ENCODE measurements around the gene KLHDC8B. TPM values are rescaled to one million over a fixed set of nuclear protein-coding genes. Genes with fewer than 3 reads are reported as not detected.

The KLHDC8B gene
- total RNA-seq, 4 donors from 2014 or later, result 53.1 to 63.6 (median 59.3) TPM

DNA sequence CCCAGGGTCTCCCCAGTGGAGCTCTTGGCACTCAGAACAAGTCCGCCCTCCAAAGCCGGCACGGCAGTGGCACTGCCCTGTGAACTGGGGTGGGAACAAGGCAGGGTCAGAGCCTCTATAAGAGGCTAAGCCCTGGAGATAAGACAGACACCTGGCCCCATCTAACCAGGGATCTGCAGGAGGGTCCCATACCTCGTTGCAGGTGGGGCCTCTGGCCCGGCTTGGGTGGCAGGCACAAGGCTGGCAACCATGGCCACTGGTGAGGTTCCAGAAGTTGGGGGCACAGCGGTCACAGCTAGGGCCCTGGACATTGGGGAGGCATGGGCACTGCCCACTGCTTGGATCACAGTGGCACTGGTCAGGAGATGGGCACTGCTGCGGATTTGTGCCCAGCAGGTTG lies 47.2 kb upstream of the KLHDC8B start:
- H3K4me3 ChIP-seq, result no peak overlapping the region
- WGBS, result 86% methylated on average over 6 of the region's 7 CpGs
- peaks cover 14% of the 10 kb centered on the region for H3K4me1 ChIP-seq
- H3K27me3 ChIP-seq, result no peaks in the 10 kb centered on the region
- H3K9me3 ChIP-seq, result no peaks in the 10 kb centered on the region
- H3K27ac ChIP-seq, result no peak overlapping the region
- TF ChIP-seq CTCF (IDR thresholded peaks at IDR 0.05) (no peak), POLR2A (IDR thresholded peaks at IDR 0.05) (no peak), EP300 (IDR thresholded peaks at IDR 0.05) (no peak), POLR2AphosphoS5 (IDR thresholded peaks at IDR 0.05) (no peak)
- H3K36me3 ChIP-seq, result peaks cover 65% of the 10 kb centered on the region
- DNase-seq (ENCODE audit: low spot score in 2 of 2), result no peak

GRCh38 chr3:49124991-49125670 lies 46.3 kb upstream of the KLHDC8B start:
- Histone ChIP-seq H3K27ac (no peak overlapping the region), H3K9me3 (no peaks in the 10 kb centered on the region), H3K4me1 (peaks cover 6% of the 10 kb centered on the region), H3K4me3 (no peak overlapping the region), H3K27me3 (no peaks in the 10 kb centered on the region), H3K36me3 (peaks cover 69% of the 10 kb centered on the region)
- 83% methylated on average over 7 of the region's 14 CpGs for WGBS
- DNase-seq (ENCODE audit: low spot score in 2 of 2), result no peak
- TF ChIP-seq EP300 (IDR thresholded peaks at IDR 0.05) (no peak), POLR2AphosphoS5 (IDR thresholded peaks at IDR 0.05) (no peak), CTCF (IDR thresholded peaks at IDR 0.05) (no peak), POLR2A (IDR thresholded peaks at IDR 0.05) (no peak)

DNA sequence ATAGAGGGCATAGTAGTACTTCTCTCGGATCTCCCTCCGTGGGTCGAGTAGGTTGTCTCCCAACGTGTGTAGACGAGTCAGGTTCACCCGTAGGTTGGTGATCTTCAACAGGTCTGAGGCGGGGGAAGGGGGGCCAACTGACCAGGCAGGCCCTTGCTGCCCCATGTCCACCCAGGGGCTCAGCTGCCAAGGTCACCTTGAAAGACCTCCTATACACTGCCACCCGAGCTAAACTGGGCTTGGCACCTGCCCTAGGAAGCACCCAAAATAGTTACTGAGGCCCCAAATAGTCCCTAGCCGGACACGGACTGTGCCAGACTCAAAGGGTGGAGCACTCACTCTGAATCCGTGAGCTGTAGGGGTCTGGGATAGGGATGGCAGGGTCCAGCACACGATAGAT lies 40.4 kb upstream of the KLHDC8B start:
- WGBS, result 80% methylated on average over 4 of the region's 12 CpGs
- TF ChIP-seq EP300 (IDR thresholded peaks at IDR 0.05) (no peak), CTCF (IDR thresholded peaks at IDR 0.05) (no peak), POLR2AphosphoS5 (IDR thresholded peaks at IDR 0.05) (no peak), POLR2A (IDR thresholded peaks at IDR 0.05) (no peak)
- no peak for DNase-seq (ENCODE audit: low spot score in 2 of 2)
- Histone ChIP-seq H3K27ac (no peak overlapping the region), H3K4me1 (peaks cover 44% of the 10 kb centered on the region), H3K27me3 (no peaks in the 10 kb centered on the region), H3K36me3 (peaks cover 20% of the 10 kb centered on the region), H3K9me3 (no peaks in the 10 kb centered on the region), H3K4me3 (no peak overlapping the region)

DNA sequence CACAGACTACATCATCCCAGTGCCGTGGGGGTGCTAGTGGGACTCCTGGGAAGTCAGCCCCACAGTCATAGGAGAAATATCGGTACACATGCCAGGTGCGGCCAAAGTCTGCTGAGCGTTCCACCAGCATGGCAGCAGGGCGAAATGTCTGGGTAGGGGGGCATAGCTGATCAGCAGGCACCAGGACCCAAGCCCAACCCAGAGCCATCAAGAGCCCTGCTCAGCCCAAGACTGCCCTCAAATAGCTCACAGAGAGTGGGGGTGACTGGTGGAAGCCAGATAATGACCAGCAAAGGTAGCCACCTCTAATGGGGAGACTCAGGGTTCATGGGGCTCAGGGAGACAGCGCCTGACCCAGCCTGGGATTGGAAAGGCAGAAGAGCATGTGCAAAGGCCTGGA lies 39.8 kb upstream of the KLHDC8B start:
- H3K27me3 ChIP-seq, result no peaks in the 10 kb centered on the region
- peak overlapping the region; percentile 87 for H3K27ac ChIP-seq
- H3K4me1 ChIP-seq, result peaks cover 44% of the 10 kb centered on the region
- H3K36me3 ChIP-seq, result peaks cover 15% of the 10 kb centered on the region
- WGBS, result 92% methylated on average over 2 of the region's 6 CpGs
- H3K4me3 ChIP-seq, result peak overlapping the region; percentile 73
- H3K9me3 ChIP-seq, result no peaks in the 10 kb centered on the region
- TF ChIP-seq CTCF (IDR thresholded peaks at IDR 0.05) (no peak), POLR2AphosphoS5 (IDR thresholded peaks at IDR 0.05) (no peak), POLR2A (IDR thresholded peaks at IDR 0.05) (no peak), EP300 (IDR thresholded peaks at IDR 0.05) (no peak)
- no peak for DNase-seq (ENCODE audit: low spot score in 2 of 2)

GRCh38 chr3:49132073-49132436 lies 39.3 kb upstream of the KLHDC8B start:
- Histone ChIP-seq H3K36me3 (peaks cover 13% of the 10 kb centered on the region), H3K27me3 (no peaks in the 10 kb centered on the region), H3K4me1 (peaks cover 44% of the 10 kb centered on the region), H3K27ac (peak overlapping the region; percentile 87), H3K9me3 (no peaks in the 10 kb centered on the region), H3K4me3 (peak overlapping the region; percentile 73)
- TF ChIP-seq EP300 (IDR thresholded peaks at IDR 0.05), result no peak
- TF ChIP-seq CTCF (IDR thresholded peaks at IDR 0.05), result no peak
- no peak for TF ChIP-seq POLR2A (IDR thresholded peaks at IDR 0.05)
- TF ChIP-seq POLR2AphosphoS5 (IDR thresholded peaks at IDR 0.05), result no peak
- no peak for DNase-seq (ENCODE audit: low spot score in 2 of 2)
- 24% methylated on average over 5 of the region's 9 CpGs for WGBS
